ENCODE data around the gene B3GNT9.

The B3GNT9 gene

GRCh38 chr16:67150833-67151396, at the start of gene B3GNT9:
TSS of gene B3GNT9 (minus strand) at chr16:67150998. CDS start at chr16:67150485, 513 bp downstream.
- DNase-seq: peak; percentile 65

DNA sequence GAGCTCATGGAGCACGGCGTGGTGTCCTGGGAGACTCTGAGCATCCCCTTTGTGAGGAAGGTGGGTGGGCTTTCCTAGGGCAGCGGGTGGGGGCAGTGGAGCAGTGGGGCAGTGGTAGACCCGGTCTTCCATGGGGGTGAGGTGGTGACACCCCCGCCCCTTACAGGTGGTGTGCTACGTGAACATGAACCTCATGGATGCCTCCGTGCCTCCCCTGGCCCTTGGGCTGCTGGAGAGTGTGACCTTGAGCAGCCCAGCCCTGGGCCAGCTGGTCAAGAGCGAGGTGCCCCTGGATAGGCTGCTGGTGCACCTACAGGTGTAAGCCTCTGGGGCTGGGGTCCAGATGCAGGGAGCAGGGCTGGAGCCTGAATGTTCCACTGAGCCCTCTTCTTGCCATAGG, 49.7 kb upstream of the B3GNT9 start:
- no peak for DNase-seq

DNA sequence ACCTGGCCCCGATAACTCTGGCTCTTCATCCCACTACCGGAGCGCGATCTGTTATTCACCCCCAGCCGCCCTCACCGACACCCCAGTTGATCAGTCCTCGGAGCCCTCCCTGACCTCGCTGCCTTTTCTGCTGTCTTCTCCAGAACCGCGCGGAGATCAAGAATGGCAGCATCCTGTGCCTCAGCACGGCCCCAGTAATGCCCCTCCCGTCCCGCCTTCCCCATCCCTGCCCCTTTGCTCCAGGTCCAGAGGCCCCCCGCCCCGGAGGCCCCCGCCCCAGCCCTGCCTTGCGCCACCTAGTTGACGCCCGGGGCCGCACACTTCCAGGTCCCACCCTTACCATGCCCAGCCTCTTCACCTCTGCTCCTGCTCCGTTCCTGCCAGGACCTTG, 49.0 kb upstream of the B3GNT9 start:
- no peak for DNase-seq

- no peak for DNase-seq
Observed at GRCh38 chr16:67199011-67199807, 48.4 kb upstream of the B3GNT9 start, which contains the start of gene ELMO3. TSS of gene ELMO3 (plus strand) at chr16:67199131. CDS start at chr16:67199327, 196 bp downstream.

DNA sequence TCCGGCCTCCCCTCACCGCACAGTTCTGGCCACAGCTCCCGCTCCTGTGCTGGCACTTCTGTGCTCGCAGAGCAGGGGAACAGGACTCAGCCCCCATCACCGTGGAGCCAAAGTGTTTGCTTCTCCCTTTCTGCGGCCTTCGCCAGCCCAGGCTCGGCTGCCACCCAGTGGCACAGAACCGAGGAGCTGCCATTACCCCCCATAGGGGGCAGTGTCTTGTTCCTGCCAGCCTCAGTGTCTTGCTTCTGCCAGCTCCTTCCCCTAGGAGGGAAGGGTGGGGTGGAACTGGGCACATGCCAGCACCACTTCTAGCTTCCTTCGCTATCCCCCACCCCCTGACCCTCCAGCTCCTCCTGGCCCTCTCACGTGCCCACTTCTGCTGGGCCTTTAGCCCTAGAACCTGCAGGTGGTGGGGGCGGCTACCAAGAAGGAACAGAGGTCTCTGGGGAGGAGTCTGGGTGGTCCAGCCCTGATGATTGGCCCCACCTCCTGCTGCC, 47.5 kb upstream of the B3GNT9 start:
- no peak for DNase-seq

GRCh38 chr16:67197704-67198103, 46.9 kb upstream of the B3GNT9 start:
- DNase-seq: no peak

DNA sequence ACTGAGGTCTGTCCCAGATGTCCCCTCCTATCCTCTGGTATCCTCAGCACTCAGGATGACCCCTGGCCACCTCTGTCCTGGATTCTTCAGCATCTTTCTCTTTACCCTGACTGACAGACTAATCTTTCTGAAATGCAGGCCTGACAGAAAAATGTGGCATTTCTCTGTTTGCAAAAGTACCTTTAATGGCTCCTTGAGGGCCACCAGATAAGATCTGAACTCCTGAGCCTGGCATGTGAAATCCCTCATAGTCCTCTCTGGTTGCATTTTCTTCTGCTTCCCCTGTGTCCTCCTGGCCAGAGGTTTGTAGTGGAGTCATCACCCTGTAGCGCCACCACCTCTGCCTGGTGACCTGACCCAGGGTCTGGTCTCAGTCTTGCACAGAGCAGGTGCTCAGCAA, 46.1 kb upstream of the B3GNT9 start:
- no peak for DNase-seq

DNA sequence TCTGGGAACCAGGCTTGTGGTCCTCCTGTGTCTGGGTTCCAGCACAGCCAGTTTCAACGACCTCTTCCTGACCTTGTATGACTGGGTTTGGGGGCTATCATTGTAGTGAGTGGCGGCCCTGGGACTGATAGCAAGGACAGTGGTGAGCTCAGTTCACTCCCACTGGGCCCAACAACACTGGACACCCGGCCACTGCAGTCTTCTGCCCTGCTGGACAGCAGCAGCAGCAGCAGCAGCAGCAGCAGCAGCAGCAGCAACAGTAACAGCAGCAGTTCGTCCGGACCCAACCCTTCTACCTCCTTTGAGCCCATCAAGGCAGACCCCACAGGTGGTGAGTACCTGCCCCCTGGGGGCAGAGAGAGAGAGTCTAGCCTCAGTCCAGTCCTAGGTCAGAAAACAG, 44.9 kb upstream of the B3GNT9 start:
- no peak for DNase-seq

DNA sequence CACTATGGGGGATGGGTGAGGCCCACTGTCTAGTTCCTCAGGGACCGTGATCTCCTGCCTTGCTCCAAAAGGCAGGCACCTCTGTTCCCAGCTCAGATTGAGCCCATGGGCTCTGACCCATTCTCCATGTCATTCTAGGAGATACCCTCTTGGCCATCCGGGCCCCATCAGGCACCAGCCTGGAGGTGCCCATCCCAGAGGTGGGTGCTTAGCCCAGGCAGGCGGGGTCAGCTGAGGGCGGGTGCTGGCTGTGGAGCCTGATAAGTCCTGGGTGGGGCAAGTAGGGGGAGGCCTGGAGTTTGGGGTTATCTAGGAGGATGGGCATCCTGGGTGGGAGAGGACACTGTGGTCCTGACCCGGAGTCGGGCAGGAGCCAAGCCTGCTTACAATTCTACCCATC, 43.5 kb upstream of the B3GNT9 start:
- DNase-seq: no peak

- no peak for DNase-seq
Observed at GRCh38 chr16:67193536-67193935, 42.7 kb upstream of the B3GNT9 start.

DNA sequence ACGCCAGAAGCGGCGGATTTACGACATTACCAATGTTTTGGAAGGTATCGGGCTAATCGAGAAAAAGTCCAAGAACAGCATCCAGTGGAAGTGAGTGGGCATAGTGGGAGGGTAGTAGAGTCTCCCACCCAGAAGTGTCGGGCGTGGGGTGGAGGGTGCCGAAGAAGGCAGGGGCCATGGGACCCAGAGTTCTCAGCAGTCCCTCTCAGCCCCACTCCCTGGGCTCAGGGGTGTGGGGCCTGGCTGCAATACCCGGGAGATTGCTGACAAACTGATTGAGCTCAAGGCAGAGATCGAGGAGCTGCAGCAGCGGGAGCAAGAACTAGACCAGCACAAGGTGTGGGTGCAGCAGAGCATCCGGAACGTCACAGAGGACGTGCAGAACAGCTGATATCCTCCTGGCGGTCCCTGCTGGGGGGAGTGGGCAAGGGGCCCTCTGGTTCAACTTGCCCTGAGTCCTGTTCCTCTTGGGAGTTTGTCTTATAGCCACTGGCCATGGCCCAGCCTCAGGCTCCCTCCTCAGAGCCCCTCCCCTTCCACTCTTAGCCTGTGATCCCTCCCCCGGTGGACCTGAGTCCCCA, 42.1 kb upstream of the B3GNT9 start:
- DNase-seq: no peak

DNA sequence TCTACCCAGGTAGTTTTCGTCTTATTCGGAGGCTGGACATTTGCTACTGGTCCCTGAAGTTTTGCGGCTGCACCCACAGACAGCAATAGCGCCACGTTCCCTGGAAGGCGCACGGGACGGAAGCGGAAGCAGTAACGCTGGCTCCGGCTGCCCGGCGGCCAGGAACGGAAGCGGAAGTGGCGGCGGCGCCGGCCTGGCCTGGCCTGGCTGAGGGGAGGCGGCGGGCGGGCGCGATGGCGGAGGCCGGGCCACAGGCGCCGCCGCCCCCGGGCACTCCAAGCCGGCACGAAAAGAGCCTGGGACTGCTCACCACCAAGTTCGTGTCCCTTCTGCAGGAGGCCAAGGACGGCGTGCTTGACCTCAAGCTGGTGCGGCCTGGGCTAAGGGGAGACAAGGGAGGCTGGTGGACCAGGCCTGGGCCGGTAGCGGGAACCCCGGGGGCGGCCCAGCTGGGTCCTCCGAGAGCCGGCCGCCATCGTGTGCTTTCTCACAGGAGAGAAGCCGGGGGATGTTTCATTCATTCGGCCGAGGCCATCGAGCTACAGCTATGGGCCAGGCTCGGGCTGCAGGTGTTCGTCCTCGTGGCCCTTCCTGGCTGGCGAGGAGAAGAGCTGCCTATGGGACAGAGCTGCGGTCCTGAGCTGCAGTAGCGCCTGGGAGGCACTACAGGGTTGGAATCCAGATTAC, 41.3 kb upstream of the B3GNT9 start, which contains the start of gene E2F4:
Gene E2F4 (plus strand): TSS at position 161 of the 687 bp plus-strand sequence. CDS start 73 bp downstream, at position 234.
- DNase-seq: peak; percentile 87

DNA sequence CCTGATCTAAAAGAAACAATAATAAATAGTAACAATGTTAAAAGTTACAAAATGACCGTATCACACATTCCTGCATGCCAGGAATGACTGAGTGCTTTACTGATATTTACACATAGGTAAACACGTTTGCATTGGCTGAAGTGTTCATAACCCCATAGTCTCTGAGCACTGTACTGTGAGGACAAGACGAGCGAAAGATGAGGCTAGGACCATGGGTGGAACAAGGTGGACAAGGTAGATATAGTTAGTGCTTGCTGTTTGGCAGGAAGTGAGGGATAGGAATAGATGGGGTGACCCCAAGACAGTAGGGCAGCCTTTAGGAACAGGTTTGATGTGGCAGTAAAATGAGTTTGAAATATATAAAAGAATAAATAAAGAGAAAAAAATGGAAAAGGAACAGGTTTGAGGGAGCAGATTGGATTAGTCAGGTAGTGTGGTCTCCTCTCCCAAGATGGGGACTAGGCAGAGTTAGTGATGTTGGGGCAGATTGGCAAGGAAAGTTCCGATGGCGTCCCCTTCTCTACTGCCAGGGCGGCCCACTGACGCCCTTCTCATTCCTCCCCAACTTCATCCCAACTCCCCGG, 40.7 kb upstream of the B3GNT9 start:
- no peak for DNase-seq

DNA sequence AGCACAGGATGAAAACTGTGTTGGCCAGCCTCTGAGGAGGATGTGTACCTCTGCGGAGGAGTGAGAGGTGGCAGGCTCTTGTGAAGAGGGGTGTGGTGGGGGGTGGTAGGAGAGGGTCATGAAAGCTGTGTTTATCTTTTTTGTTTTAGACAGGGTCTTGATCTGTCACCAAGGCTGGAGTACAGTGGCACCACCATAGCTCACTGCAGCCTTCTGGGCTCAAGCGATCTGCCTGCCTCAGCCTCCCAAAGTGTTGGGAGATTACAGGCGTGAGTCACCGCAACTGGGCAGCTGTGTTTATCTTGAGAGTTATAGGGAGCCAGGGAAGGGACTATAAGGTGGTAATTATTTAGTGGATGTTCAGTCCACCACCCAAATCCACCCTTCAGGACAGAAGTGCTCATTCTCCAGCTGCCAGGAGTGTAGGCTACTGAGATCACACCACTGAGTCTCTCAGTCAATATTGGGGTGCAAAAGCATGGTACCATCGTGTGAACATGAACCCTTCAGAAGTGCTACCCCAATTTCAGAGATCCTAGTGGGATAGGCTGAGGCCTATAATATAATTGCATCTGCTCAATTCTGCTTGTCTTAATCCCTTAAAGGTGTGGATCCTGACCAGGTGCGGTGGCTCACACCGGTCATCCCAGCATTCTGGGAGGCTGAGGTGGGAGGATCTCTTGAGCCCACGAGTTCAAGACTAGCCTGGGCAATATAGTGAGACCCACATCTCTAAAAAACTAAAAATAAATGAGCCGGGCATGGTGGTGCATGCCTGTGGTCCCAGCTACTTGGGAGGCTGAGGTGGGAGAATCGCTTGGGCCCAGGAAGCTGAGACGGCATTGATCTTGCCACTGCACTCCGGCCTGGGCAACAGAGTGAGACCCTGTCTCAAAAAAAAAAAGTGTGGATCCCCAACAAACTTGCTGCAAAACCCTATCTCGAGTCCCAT, 39.9 kb upstream of the B3GNT9 start:
- DNase-seq: no peak

DNA sequence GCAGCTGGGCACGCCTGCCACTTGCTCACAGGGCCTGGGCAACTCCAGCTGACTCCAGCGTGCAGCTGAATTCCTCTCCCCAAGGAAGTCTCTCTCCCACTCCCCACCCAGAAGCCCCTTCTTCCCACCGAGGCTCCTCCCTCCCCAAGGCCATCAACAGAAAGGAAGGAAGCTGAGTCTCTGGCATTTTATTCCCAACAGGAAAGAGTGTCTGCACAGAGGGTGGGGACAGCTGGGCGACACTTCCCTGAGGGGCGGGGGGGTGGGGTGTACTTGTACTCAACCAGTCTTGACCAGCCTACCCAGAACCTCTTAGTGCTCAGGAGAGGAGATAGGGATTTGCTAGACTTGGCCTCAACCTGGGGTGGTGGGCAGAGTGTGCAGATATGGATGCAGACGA, 39.2 kb upstream of the B3GNT9 start, which contains the start of gene EXOC3L1:
Gene EXOC3L1 (minus strand): TSS at position 96 of the 400 bp plus-strand sequence. CDS start 460 bp downstream, outside the sequence.
- DNase-seq: no peak

DNA sequence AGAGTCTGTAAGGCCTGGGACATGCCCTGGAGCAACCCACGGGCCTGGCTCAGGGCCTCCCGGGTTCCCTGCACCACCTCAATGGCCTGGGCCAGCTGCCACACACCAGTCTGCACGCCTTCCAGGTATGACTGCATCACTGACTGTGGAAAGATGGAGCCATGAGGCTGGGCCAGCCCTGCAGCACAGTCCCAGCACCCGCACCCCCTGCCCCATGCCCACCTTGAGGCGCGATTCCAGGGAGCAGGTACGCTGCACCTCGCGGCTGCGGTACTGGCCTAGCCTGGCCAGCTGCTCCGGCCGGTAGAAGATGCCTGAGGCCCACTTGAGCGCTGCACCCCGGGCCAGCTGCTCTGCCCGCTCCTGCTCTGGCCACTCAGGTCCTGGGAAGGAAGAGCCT, 38.0 kb upstream of the B3GNT9 start:
- DNase-seq: no peak

- no peak for DNase-seq
Observed at GRCh38 chr16:67188323-67188722, 37.5 kb upstream of the B3GNT9 start.

DNA sequence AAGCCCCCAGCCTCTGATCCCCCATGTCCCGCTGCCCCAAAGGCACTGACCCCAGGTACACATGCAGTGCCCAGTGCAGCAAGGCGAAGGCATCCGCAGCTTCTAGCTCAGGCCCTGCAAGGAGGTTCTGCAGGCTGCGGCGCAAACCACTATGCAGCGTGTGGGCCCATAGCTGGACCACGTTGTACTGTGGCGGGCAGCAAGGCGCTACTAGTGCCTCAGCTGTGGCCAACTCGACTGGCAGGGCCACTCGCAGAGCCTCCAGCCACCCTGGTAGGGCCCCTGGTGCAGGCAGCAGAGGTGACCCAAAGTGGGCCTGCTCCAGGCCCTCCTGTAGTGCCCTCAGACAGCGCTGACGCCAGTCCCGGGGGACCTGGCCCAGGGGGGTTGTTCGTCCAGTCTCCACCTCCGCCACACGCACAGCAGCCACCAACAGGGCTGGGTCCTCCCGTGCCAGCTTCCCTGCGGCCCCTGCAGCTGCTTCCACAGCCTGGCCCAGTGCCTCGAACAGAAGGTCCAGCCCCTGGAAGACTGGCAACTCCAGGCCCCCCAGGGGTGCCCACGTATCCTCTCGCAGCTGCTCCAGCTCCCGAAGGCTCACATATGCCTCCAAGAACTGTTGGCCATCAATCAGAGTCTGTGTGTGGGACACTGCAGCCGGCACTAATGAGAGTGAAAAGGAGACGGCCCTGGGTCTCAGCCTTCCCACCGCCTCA, 36.5 kb upstream of the B3GNT9 start:
- peak; percentile 73 for DNase-seq

DNA sequence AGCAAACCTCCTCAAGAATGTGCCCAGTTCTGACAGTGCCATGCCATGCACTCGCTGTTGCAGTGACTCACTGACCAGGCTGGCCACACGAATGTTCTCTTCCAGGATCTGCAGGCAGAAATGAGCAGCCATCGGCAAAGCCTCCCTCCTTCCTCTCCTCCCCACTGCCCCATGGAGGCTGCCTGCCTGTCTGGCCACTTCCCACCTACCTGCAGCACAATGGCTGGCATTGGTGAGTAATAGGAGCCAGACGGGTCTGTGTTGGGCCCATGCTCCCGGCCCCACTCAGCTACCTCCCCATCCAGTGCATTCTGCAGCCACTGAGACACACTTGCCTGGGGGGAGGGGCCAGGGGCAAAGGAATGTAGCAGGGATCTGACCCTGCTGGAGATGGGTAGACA, 35.8 kb upstream of the B3GNT9 start:
- no peak for DNase-seq

DNA sequence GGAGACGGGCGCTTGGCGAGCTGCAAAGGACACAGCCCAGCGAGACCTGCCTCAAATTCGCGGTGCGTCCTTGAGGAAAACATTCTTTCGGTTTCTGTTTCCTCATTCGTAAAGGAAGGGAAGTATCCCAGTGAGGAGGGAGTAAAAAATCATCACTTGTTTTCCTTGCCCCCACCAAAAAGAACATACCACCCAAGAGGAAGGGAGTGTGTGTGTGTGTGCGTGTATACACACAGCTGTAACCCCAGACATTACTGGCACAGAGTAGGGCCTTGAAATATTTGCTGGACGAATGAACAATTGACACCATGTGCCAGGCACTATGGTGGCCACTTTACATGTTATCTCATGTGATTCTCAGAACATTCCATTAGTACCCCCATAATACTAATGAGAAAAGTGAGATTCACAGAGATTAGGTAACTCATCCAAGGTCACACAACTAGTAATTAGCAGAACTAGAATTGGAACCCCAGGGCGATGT, 34.9 kb upstream of the B3GNT9 start:
- DNase-seq: no peak

Measured in COR-L47 (cell line).